ENCODE measurements around the gene CACNA1C.

Gene CACNA1C

DNA sequence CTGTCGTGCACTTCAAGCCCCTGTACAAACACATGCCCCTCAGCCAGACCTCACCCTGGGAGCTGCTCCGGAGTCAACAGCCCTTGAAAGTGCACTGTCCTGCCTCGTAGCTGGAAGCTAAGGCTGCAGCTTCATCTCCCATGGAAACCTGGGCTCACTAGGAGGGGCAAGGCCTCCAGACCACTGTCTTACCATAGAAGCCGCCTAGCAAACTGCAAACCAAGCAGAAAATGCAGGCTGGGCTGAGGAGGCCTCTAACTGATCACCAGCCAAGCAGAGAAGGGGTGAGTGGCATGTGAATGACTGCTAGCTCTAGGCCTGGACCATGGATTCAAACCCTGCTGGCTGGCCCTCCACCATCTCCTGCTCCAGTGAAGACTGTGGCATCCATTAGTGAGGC is 340.2 kb downstream of the CACNA1C start:
- TF ChIP-seq CTCF (conservative IDR thresholded peaks at IDR 0.05; ENCODE audit: low read depth, low read length), result no peak
- Histone ChIP-seq H3K27ac (no peak overlapping the region), H2AFZ (ENCODE audit: low read depth) (no peak overlapping the region), H3K4me3 (IDR thresholded peaks at IDR 0.05; ENCODE audit: insufficient read depth, low read depth, low read length) (no peak overlapping the region), H3K36me3 (ENCODE audit: insufficient read depth) (no peaks in the 10 kb centered on the region), H4K20me1 (ENCODE audit: insufficient read depth) (no peaks in the 10 kb centered on the region), H3K27me3 (ENCODE audit: insufficient read depth, low read depth) (no peaks in the 10 kb centered on the region), H3K9ac (no peak overlapping the region), H3K4me2 (no peak overlapping the region), H3K4me1 (ENCODE audit: low read depth, poor library complexity, severe bottlenecking) (no peaks in the 10 kb centered on the region), H3K79me2 (ENCODE audit: insufficient read depth, low read depth) (no peaks in the 10 kb centered on the region)

- no peak overlapping the region for H3K4me2 ChIP-seq
- no peak for TF ChIP-seq CTCF (conservative IDR thresholded peaks at IDR 0.05; ENCODE audit: low read depth, low read length)
These were observed 341.2 kb downstream of the CACNA1C start for GRCh38 chr12:2393996-2394395.

DNA sequence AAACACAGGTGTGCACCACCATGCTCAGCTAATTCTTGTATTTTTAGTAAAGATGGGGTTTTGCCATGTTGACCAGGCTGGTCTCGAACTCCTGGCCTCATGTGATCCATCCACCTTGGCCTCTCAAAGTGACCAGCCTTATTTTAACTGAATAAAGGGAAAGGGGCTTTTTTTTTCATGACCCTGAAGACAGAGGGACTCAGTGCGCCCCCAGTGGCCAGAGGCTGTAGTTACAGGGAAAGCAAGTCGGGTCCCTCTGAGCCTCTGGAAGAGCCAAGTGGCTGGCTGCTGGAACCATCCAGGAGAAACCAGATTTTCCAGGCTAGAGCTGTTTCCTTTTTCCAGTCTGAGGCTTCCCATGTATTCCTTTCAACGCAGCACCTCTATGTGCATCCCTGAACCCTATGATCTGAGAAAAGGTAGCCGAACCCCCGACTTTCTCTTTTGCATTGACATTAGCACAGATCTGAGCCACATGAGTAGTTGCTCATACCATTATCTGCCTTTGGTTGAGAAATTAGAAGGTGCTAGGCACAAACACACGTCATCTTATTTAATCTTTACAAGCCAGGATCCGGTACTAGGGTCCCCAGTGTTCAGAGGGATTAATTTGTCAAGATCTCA is 342.7 kb downstream of the CACNA1C start:
- H3K79me2 ChIP-seq (ENCODE audit: insufficient read depth, low read depth), result no peaks in the 10 kb centered on the region

More at GRCh38 chr12:2393996-2394395, 341.2 kb downstream of the CACNA1C start:
- H2AFZ ChIP-seq (ENCODE audit: low read depth), result no peak overlapping the region
- no peaks in the 10 kb centered on the region for H3K79me2 ChIP-seq (ENCODE audit: insufficient read depth, low read depth)
- no peak overlapping the region for H3K27ac ChIP-seq
- H3K9ac ChIP-seq, result no peak overlapping the region
- no peaks in the 10 kb centered on the region for H3K27me3 ChIP-seq (ENCODE audit: insufficient read depth, low read depth)
- no peak overlapping the region for H3K4me3 ChIP-seq (IDR thresholded peaks at IDR 0.05; ENCODE audit: insufficient read depth, low read depth, low read length)
- no peaks in the 10 kb centered on the region for H3K36me3 ChIP-seq (ENCODE audit: insufficient read depth)
- no peaks in the 10 kb centered on the region for H4K20me1 ChIP-seq (ENCODE audit: insufficient read depth)
- H3K4me1 ChIP-seq (ENCODE audit: low read depth, poor library complexity, severe bottlenecking), result no peaks in the 10 kb centered on the region

GRCh38 chr12:2396448-2396871 is 343.7 kb downstream of the CACNA1C start:
- no peak overlapping the region for H3K4me2 ChIP-seq
- H3K4me1 ChIP-seq (ENCODE audit: low read depth, poor library complexity, severe bottlenecking), result no peaks in the 10 kb centered on the region
- H3K79me2 ChIP-seq (ENCODE audit: insufficient read depth, low read depth), result no peaks in the 10 kb centered on the region
- no peaks in the 10 kb centered on the region for H3K36me3 ChIP-seq (ENCODE audit: insufficient read depth)
- no peak overlapping the region for H3K4me3 ChIP-seq (IDR thresholded peaks at IDR 0.05; ENCODE audit: insufficient read depth, low read depth, low read length)
- no peaks in the 10 kb centered on the region for H4K20me1 ChIP-seq (ENCODE audit: insufficient read depth)
- H3K27ac ChIP-seq, result no peak overlapping the region
- no peaks in the 10 kb centered on the region for H3K27me3 ChIP-seq (ENCODE audit: insufficient read depth, low read depth)
- TF ChIP-seq CTCF (conservative IDR thresholded peaks at IDR 0.05; ENCODE audit: low read depth, low read length), result no peak
- H3K9ac ChIP-seq, result no peak overlapping the region
- H2AFZ ChIP-seq (ENCODE audit: low read depth), result no peak overlapping the region

More for the DNA sequence above, 342.7 kb downstream of the CACNA1C start:
- Histone ChIP-seq H3K36me3 (ENCODE audit: insufficient read depth) (no peaks in the 10 kb centered on the region), H3K4me2 (no peak overlapping the region), H3K27ac (no peak overlapping the region), H3K9ac (no peak overlapping the region), H2AFZ (ENCODE audit: low read depth) (no peak overlapping the region), H3K27me3 (ENCODE audit: insufficient read depth, low read depth) (no peaks in the 10 kb centered on the region), H3K4me1 (ENCODE audit: low read depth, poor library complexity, severe bottlenecking) (no peaks in the 10 kb centered on the region), H4K20me1 (ENCODE audit: insufficient read depth) (no peaks in the 10 kb centered on the region), H3K4me3 (IDR thresholded peaks at IDR 0.05; ENCODE audit: insufficient read depth, low read depth, low read length) (no peak overlapping the region)
- TF ChIP-seq CTCF (conservative IDR thresholded peaks at IDR 0.05; ENCODE audit: low read depth, low read length), result peak; percentile 85
